SK-N-SH (cell line): ENCODE results near the gene SAPCD2. TPM values are rescaled to one million over a fixed set of nuclear protein-coding genes. Genes with fewer than 3 reads are reported as not detected.

Source experiments
- CTCF ChIA-PET: fragments of 300-600, 350-600 bp; formaldehyde crosslinking; extraction: SDS; loops from one replicate; lab custom pipeline; 2021; lab: Yijun Ruan, JAX
- POLR2A ChIA-PET: fragments of 350-600 bp; sonication (Branson Sonifier 250); formaldehyde crosslinking; extraction: SDS; loops from one replicate; lab custom pipeline; 2020; ENCODE audit warnings: antibody characterized with exemption, inconsistent platforms; lab: Yijun Ruan, JAX
- DNase-seq: peaks from one replicate; pipeline ENCODE4 v3.0.0; 2012
- H2AFZ ChIP-seq: fragments of 200-600 bp; sonication (generic); 2 replicates; pipeline ENCODE4 v1.8.1; 2016; ENCODE audit warnings: antibody characterized with exemption, mild to moderate bottlenecking, low read depth
- H3F3A ChIP-seq: fragments of 200-600 bp; sonication (generic); replicated peaks from 2 replicates; pipeline ENCODE3; 2016; ENCODE audit warnings: antibody characterized with exemption, mild to moderate bottlenecking; ENCODE audit not compliant: insufficient read depth
- H3K27ac ChIP-seq, 2 experiments: fragments of 200-500 bp in 1 of 2; fragments of 200-600 bp in 1 of 2; sonication (Bioruptor generic) in 1 of 2; sonication (generic), shearing (Covaris generic) in 1 of 2; 2 replicates each; pipeline versions ENCODE4 v1.5.1 to v1.6.1; 2014 to 2016; ENCODE audit warnings: low read depth in 2 of 2, inconsistent platforms in 1 of 2, low read length in 1 of 2, mild to moderate bottlenecking in 1 of 2, mixed read lengths in 1 of 2
- H3K27me3 ChIP-seq: fragments of 200-600 bp; sonication (generic), shearing (Covaris generic); 2 replicates; pipeline ENCODE4 v1.6.1; 2016; ENCODE audit warnings: mixed run types; ENCODE audit not compliant: insufficient read depth
- H3K36me3 ChIP-seq, 2 experiments: fragments of 200-500 bp in 1 of 2; fragments of 200-600 bp in 1 of 2; sonication (Bioruptor generic) in 1 of 2; sonication (generic) in 1 of 2; replicated peaks in 1 of 2; 2 replicates each; pipeline versions ENCODE3 to v1.5.1; 2014 to 2016; ENCODE audit warnings: low read length in 1 of 2, mild to moderate bottlenecking in 1 of 2; ENCODE audit not compliant: insufficient read depth in 2 of 2, control insufficient read depth in 1 of 2
- H3K4me1 ChIP-seq, 2 experiments: fragments of 200-500 bp in 1 of 2; fragments of 200-600 bp in 1 of 2; sonication (Bioruptor generic) in 1 of 2; sonication (generic), shearing (Covaris generic) in 1 of 2; 2 replicates each; pipeline versions ENCODE4 v1.5.1 to v1.6.1; 2014 to 2016; ENCODE audit warnings: low read depth in 1 of 2, low read length in 1 of 2, mixed run types in 1 of 2; ENCODE audit not compliant: insufficient read depth in 2 of 2, control insufficient read depth in 1 of 2
- H3K4me2 ChIP-seq: fragments of 200-600 bp; sonication (generic), shearing (Covaris generic); 2 replicates; pipeline ENCODE4 v1.6.1; 2017; ENCODE audit warnings: mixed run types
- H3K4me3 ChIP-seq, 2 experiments: fragments of 200-500 bp in 1 of 2; fragments of 200-600 bp in 1 of 2; sonication (Bioruptor generic) in 1 of 2; sonication (generic), shearing (Covaris generic) in 1 of 2; 2 replicates each; pipeline versions ENCODE4 v1.5.1 to v1.8.1; 2014 to 2016; ENCODE audit warnings: low read depth in 2 of 2, inconsistent platforms in 1 of 2, low read length in 1 of 2, mild to moderate bottlenecking in 1 of 2, mixed read lengths in 1 of 2, moderate library complexity in 1 of 2
- H3K79me2 ChIP-seq: fragments of 200-600 bp; sonication (generic); 2 replicates; pipeline ENCODE4 v1.8.1; 2017; ENCODE audit warnings: mild to moderate bottlenecking; ENCODE audit not compliant: insufficient read depth
- H3K9ac ChIP-seq: fragments of 200-600 bp; sonication (generic); 2 replicates; pipeline ENCODE4 v1.6.1; 2017; ENCODE audit warnings: mixed run types
- H3K9me2 ChIP-seq: fragments of 200-600 bp; sonication (generic); 2 replicates; pipeline ENCODE4 v1.6.1; 2017; ENCODE audit warnings: mixed run types
- H3K9me3 ChIP-seq: fragments of 200-600 bp; sonication (generic); 2 replicates; pipeline ENCODE4 v1.6.1; 2017; ENCODE audit warnings: mixed run types, mild to moderate bottlenecking, moderate library complexity
- H4K20me1 ChIP-seq: fragments of 200-600 bp; sonication (generic); 2 replicates; pipeline ENCODE4 v1.6.1; 2017; ENCODE audit warnings: mild to moderate bottlenecking, mixed run types; ENCODE audit not compliant: insufficient read depth
- EZH2phosphoT487 ChIP-seq: fragments of 200-600 bp; sonication (generic); IDR thresholded peaks from 2 replicates; pipeline ENCODE4 v1.6.1; 2017; ENCODE audit warnings: low read depth, mixed run types, mild to moderate bottlenecking, antibody characterized with exemption, moderate library complexity, borderline replicate concordance
- FOSL2 ChIP-seq: IDR thresholded peaks from 2 replicates; pipeline ENCODE4 v1.4.0; 2012; ENCODE audit warnings: low read depth, mild to moderate bottlenecking, moderate library complexity, borderline replicate concordance
- FOXJ3 ChIP-seq: sonication (generic); formaldehyde crosslinking; IDR thresholded peaks from 2 replicates; pipeline ENCODE4 v1.5.1; 2020; ENCODE audit warnings: mild to moderate bottlenecking, missing genetic modification reagents
- FOXM1 ChIP-seq: IDR thresholded peaks from 2 replicates; pipeline ENCODE4 v1.4.0; 2012; ENCODE audit warnings: low read depth, mild to moderate bottlenecking
- GABPA ChIP-seq: IDR thresholded peaks from 2 replicates; pipeline ENCODE4 v1.4.0; 2012; ENCODE audit warnings: low read depth, mild to moderate bottlenecking
- MEF2A ChIP-seq: IDR thresholded peaks from 2 replicates; pipeline ENCODE4 v1.4.0; 2012; ENCODE audit warnings: low read depth, borderline replicate concordance
- MXI1 ChIP-seq: IDR thresholded peaks from 2 replicates; pipeline ENCODE4 v1.6.1; 2012; ENCODE audit warnings: mild to moderate bottlenecking, low read depth, low read length, improper control_type of control experiment
- NFIC ChIP-seq: IDR thresholded peaks from 2 replicates; pipeline ENCODE4 v1.4.0; 2012; ENCODE audit warnings: borderline replicate concordance
- REST ChIP-seq: IDR thresholded peaks from 2 replicates; pipeline ENCODE4 v1.6.1; 2012; ENCODE audit warnings: mild to moderate bottlenecking, low read depth, low read length, moderate library complexity
- RFX5 ChIP-seq: IDR thresholded peaks from 2 replicates; pipeline ENCODE4 v1.6.1; 2012; ENCODE audit warnings: mild to moderate bottlenecking, improper control_type of control experiment, low read length
- SIN3A ChIP-seq: IDR thresholded peaks from 2 replicates; pipeline ENCODE4 v1.6.1; 2012; ENCODE audit warnings: low read depth, mild to moderate bottlenecking, low read length, moderate library complexity, borderline replicate concordance
- YY1 ChIP-seq: IDR thresholded peaks from 2 replicates; pipeline ENCODE4 v1.4.0; 2012; ENCODE audit warnings: low read depth, mild to moderate bottlenecking
- WGBS: methylation state at CpG from one replicate; pipeline ENCODE4 v1.1.6; 2017; ENCODE audit warnings: low lambda C conversion rate; 5-methylcytosine and 5-hydroxymethylcytosine counted together
- polyA plus RNA-seq, 3 experiments: library from polyadenylated mRNA; depleted of rRNA; stranded (reverse); fragments of >200 nt; gene quantifications; 2 replicates each; pipeline ENCODE4 v1.2.3, GENCODE V29; 2012
- TF ChIP-seq, protein P1 (sequence below): IDR thresholded peaks from 2 replicates; pipeline ENCODE4 v1.4.0; 2012; ENCODE audit warnings: low read depth
- TF ChIP-seq, protein P2 (sequence below): IDR thresholded peaks from 2 replicates; pipeline ENCODE4; 2012

Gene SAPCD2
- polyA plus RNA-seq, 1 of the 3 experiments (the other 2 are of a cell fraction), result 6.0 TPM

DNA sequence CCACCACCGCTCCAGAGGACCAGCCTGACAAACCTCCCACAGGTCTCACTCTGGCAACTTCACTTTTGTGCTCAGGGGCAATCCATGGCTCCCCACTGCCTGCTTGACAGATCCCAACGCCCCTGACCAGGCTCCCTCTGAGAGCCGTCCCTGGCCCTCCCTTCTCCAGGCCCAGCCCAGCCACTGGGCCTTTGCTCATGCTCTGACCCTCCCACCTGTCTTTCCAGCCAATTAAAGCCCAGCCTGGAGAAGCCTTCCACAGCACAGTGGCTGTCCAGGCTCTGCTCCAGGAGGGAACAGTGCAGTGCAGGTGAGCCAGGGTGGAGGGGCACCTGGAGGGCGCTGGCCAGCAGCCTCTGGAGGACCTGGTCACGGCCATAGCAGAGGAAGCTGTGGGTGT is 19.8 kb downstream of the SAPCD2 start:
- CTCF ChIA-PET, result interaction anchor here (5.4 to 19.8 kb wide), 2 partner anchors 15 to 22 kb away, joined by 107 to 803 read pairs; partner anchors contain the start of genes ABCA2, FUT7 and SAPCD2
- H2AFZ ChIP-seq, result no peak overlapping the region
- H3K9ac ChIP-seq, result no peak overlapping the region
- H3K9me2 ChIP-seq, result no peaks in the 10 kb centered on the region
- peaks cover 4% of the 10 kb centered on the region; the same call in 1 of the 2 replicates for H4K20me1 ChIP-seq
- no peaks in the 10 kb centered on the region for H3K79me2 ChIP-seq
- no peaks in the 10 kb centered on the region for H3K36me3 ChIP-seq
- 0 out of 2 replicates have a peak, but pooled peaks cover 5% of the 10 kb centered on the region for H3K27me3 ChIP-seq
- no peak overlapping the region for H3K4me2 ChIP-seq
- no peak for TF ChIP-seq YY1
- no peak for TF ChIP-seq MXI1
- no peak for TF ChIP-seq GABPA
- no peak for TF ChIP-seq MEF2A
- TF ChIP-seq EZH2phosphoT487, result no peak
- TF ChIP-seq, protein P1, sequence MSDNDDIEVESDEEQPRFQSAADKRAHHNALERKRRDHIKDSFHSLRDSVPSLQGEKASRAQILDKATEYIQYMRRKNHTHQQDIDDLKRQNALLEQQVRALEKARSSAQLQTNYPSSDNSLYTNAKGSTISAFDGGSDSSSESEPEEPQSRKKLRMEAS, result no peak
- TF ChIP-seq, protein P2, sequence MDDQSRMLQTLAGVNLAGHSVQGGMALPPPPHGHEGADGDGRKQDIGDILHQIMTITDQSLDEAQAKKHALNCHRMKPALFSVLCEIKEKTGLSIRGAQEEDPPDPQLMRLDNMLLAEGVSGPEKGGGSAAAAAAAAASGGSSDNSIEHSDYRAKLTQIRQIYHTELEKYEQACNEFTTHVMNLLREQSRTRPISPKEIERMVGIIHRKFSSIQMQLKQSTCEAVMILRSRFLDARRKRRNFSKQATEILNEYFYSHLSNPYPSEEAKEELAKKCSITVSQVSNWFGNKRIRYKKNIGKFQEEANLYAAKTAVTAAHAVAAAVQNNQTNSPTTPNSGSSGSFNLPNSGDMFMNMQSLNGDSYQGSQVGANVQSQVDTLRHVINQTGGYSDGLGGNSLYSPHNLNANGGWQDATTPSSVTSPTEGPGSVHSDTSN, result no peak
- no peak for TF ChIP-seq FOXM1
- no peak for TF ChIP-seq SIN3A
- TF ChIP-seq NFIC, result no peak
- TF ChIP-seq FOSL2, result no peak
- no peak for TF ChIP-seq RFX5
- TF ChIP-seq REST, result no peak
- TF ChIP-seq FOXJ3 (CRISPR knock-in tag), result no peak
- TF ChIP-seq, all 33 proteins: peak for 0
- 65% methylated on average over 4 of the region's 5 CpGs for WGBS
- no peak overlapping the region for H3K27ac ChIP-seq
- DNase-seq, result no peak
- H3K4me1 ChIP-seq, result peaks cover 0 to 24% of the 10 kb centered on the region in 2 experiments; a peak in 1 of 4 replicates
- peaks cover 3% of the 10 kb centered on the region for H3F3A ChIP-seq
- POLR2A ChIA-PET, result no interaction called here
- H3K9me3 ChIP-seq, result no peaks in the 10 kb centered on the region
- no peak overlapping the region for H3K4me3 ChIP-seq
